ENCODE measurements around the gene STYXL1.
"Not testable (repeated sequence)": the region's sequence is repeated elsewhere in the genome, so short reads cannot be mapped to it uniquely, and the experiment has no call there.

STYXL1 gene, protein sequence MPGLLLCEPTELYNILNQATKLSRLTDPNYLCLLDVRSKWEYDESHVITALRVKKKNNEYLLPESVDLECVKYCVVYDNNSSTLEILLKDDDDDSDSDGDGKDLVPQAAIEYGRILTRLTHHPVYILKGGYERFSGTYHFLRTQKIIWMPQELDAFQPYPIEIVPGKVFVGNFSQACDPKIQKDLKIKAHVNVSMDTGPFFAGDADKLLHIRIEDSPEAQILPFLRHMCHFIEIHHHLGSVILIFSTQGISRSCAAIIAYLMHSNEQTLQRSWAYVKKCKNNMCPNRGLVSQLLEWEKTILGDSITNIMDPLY

GRCh38 chr7:76047811-76048667 lies at the start of gene STYXL1, which contains the start of gene MDH2:
TSS of gene STYXL1 (minus strand) at chr7:76048000. CDS start at chr7:76030523, 17,477 bp downstream.
TSS of gene MDH2 (plus strand) at chr7:76048106. CDS start at chr7:76048161, 55 bp downstream.
- peak; percentile 97 for DNase-seq

DNA sequence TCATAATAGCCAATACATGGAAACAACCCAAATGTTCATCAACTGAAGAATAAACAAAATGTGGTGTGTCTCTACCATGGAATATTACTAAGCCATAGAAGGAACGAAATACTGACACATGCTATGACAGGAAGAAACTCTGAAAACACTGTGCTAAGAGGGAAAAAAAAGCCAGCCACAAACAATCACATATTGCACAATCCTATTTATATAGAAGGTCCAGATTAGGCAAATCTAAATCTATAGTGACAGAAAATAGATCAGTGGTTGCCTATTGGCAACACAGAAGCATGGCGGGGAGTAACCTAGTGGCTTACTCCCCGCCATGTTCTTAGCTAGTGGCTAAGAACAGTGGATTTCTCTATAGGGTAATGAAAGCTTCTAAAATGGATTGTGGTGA lies 48.1 kb upstream of the STYXL1 start:
- DNase-seq = no peak

DNA sequence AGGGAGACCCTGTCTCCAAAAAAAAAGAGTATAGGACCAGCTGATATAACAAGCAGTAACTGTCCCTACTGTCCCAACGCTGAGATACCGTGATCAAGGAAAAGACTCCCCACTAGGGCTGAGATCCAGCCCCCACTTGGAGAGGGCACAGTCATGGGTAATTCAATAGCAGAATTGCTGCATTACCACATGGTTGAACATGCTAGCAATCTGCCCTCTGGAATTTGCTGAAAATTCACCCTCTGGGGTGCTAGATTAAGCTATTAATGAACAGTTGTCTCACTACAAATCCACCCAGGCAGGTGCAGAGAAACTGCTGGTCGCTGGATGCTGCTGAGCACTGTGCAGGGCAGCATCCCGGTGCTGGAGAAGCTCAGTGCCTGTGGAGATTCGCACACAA lies 46.5 kb upstream of the STYXL1 start:
- DNase-seq = not testable (repeated sequence)

- DNase-seq = not testable (repeated sequence)
These were observed 45.7 kb upstream of the STYXL1 start for GRCh38 chr7:76093531-76093930.

- no peak for DNase-seq
These were observed 43.7 kb upstream of the STYXL1 start for GRCh38 chr7:76091506-76091905.

- DNase-seq = no peak
These were observed 42.2 kb upstream of the STYXL1 start for GRCh38 chr7:76089865-76090475.

GRCh38 chr7:76087362-76087791 lies 39.6 kb upstream of the STYXL1 start:
- not testable (repeated sequence) for DNase-seq

- no peak for DNase-seq
These were observed 38.3 kb upstream of the STYXL1 start for GRCh38 chr7:76086070-76086469.

DNA sequence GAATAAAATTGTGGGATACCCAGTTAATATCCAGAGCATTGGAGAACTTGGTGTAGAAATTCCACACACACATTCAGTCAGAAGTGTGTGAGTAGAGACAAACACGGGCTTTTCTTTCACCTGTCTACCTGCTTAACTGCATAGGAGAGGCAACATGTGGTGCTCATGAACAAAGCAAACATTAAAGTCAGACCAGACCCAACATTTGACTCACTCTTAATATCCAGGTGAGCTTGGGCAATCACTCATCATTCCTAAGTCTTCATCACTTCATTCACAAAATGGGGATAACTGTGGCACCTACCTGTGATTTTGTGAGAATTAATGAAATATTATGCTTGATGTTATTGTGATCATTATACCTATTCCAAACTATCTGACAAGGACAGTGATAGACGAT lies 36.3 kb upstream of the STYXL1 start:
- DNase-seq = not testable (repeated sequence)

- no peak for DNase-seq
These were observed 32.4 kb upstream of the STYXL1 start for GRCh38 chr7:76080204-76080603.

- no peak for DNase-seq
These were observed 29.6 kb upstream of the STYXL1 start for GRCh38 chr7:76077435-76077834.

DNA sequence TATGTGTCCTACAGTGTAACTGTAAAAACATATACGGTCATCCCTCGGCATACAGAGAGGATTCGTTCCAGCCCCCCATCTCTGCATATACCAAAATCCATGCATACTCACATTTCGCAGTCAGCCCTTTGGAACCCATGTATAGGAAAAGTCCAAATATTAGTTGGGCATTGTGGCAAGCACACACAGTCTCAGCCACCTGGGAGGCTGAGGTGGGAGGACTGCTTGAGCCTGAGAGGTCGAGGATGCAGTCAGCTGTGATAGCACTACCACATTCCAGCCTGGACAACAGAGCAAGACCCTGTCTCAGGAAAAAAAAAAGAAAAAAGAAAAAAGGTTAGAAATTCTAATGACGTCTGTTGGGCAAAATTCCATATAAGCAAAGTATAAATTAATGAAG lies 29.2 kb upstream of the STYXL1 start:
- no peak for DNase-seq

GRCh38 chr7:76074972-76075370 lies 27.2 kb upstream of the STYXL1 start:
- DNase-seq = no peak

DNA sequence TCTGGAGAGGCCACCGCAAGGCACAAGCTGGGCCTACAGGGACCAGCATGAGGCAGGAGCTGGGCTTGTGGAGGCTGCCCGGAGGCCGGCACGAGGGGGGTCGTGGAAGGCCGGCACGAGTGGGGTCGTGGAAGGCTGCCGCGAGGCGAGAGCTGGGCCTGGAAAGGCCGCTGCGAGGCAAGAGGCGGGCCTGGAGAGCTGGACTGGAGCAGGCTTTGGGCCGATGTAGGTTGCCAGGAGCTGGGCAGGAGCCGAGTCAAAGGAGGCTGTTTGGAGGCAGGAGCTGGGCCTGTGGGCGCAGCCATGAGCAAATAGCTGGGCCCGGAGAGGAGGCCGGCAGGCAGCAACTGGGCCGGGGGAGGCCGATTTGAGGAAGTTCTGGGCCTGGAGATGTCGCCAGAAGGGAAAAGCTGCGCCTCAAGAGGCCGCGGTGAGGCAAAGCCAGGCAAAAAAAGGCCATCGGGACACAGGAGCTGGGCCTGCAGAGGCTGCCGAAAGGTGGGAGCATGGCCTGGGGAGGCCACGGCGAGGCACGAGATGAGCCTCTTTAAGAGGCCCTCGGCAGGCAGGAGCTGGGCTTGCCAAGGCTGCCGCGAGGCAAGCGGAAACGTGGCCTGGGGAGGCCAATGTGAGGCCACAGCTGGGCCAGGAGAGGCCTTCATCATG lies 26.6 kb upstream of the STYXL1 start:
- DNase-seq = no peak

GRCh38 chr7:76073335-76073990 lies 25.7 kb upstream of the STYXL1 start:
- no peak for DNase-seq

GRCh38 chr7:76072243-76073148 lies 24.7 kb upstream of the STYXL1 start:
- no peak for DNase-seq

GRCh38 chr7:76071316-76072242 lies 23.8 kb upstream of the STYXL1 start:
- no peak for DNase-seq

GRCh38 chr7:76069238-76069638 lies 21.4 kb upstream of the STYXL1 start:
- peak; percentile 32 for DNase-seq

GRCh38 chr7:76066716-76067503 lies 19.1 kb upstream of the STYXL1 start:
- no peak for DNase-seq
